HL-60 (cell line): Measurements from ENCODE around the gene AGAP3.

ENCODE experiments used
- CTCF ChIP-seq: IDR thresholded peaks from one replicate; pipeline ENCODE4 v1.5.1; 2011; ENCODE audit warnings: low read length, control low read depth, inconsistent platforms; ENCODE audit not compliant: insufficient read depth
- POLR2AphosphoS5 ChIP-seq: IDR thresholded peaks from 2 replicates; pipeline ENCODE4 v1.6.1; 2012; ENCODE audit warnings: low read depth

GRCh38 chr7:151138153-151138851, 52.0 kb downstream of the AGAP3 start:
- TF ChIP-seq CTCF (no peak), POLR2AphosphoS5 (no peak)
